H1 (cell line): ENCODE results near the gene PTDSS2. TPM values are rescaled to one million over a fixed set of nuclear protein-coding genes. Genes with fewer than 3 reads are reported as not detected.

Source experiments
- CEBPB ChIP-seq: IDR thresholded peaks from 2 replicates; pipeline ENCODE4 v1.6.1; 2012; ENCODE audit warnings: low read depth, low read length
- GABPA ChIP-seq: IDR thresholded peaks from 2 replicates; pipeline ENCODE4 v1.6.1; 2011; ENCODE audit warnings: mild to moderate bottlenecking, low read length, moderate library complexity, borderline replicate concordance; ENCODE audit not compliant: insufficient read depth
- HDAC6 ChIP-seq: IDR thresholded peaks from one replicate; pipeline ENCODE4 v1.7.1; 2012; ENCODE audit warnings: low read depth, mild to moderate bottlenecking, inconsistent platforms, low read length, moderate library complexity
- JUND ChIP-seq: IDR thresholded peaks from 2 replicates; pipeline ENCODE4 v1.6.1; 2011; ENCODE audit warnings: mild to moderate bottlenecking, improper control_type of control experiment, low read length
- RFX5 ChIP-seq: IDR thresholded peaks from 2 replicates; pipeline ENCODE4 v1.6.1; 2011; ENCODE audit warnings: low read depth, low read length, improper control_type of control experiment, borderline replicate concordance
- RNF2 ChIP-seq: fragments of 200-900, 300-1000 bp; sonication (generic); IDR thresholded peaks from 2 replicates; pipeline ENCODE4 v1.7.1; 2016; ENCODE audit warnings: borderline replicate concordance, low read depth, mild to moderate bottlenecking, antibody characterized with exemption, low read length; ENCODE audit not compliant: poor library complexity, severe bottlenecking; ENCODE audit errors: missing control alignments
- SIX5 ChIP-seq: IDR thresholded peaks from 2 replicates; pipeline ENCODE4 v1.6.1; 2011; ENCODE audit warnings: mild to moderate bottlenecking, low read depth, low read length
- SUZ12 ChIP-seq: fragments of 200-600 bp; sonication (generic); IDR thresholded peaks from 2 replicates; pipeline ENCODE4 v1.6.1; 2012; ENCODE audit warnings: mild to moderate bottlenecking, inconsistent platforms, low read length, moderate library complexity, mixed read lengths
- ZNF274 ChIP-seq: IDR thresholded peaks from 2 replicates; pipeline ENCODE4 v1.7.0; 2012; ENCODE audit warnings: low read length, borderline replicate concordance; ENCODE audit errors: extremely low read depth
- polyA plus RNA-seq, 7 experiments: library from polyadenylated mRNA; depleted of rRNA in 3 of 7; stranded (reverse) in 5 of 7; unstranded in 2 of 7; fragments of >200 nt in 5 of 7; fragments of 200-250 nt in 2 of 7; gene quantifications; 1 replicate in 5 of 7; 2 replicates in 1 of 7; 4 replicates in 1 of 7; pipeline versions ENCODE4 v1.2.1 to v1.2.3, GENCODE V29; 2011 to 2013; ENCODE audit warnings: missing spikeins in 2 of 7, mixed read lengths in 2 of 7
- total RNA-seq: library from RNA; stranded (reverse); fragmentation: NEBNext Ultra II Directional; extraction: Animal tissue kit (Norgen Biotek cat#: 25700); gene quantifications from 2 replicates; pipeline ENCODE4 v1.2.1, GENCODE V29; 2021

Gene PTDSS2
- total and polyA plus RNA-seq, 2 of the 8 experiments (the other 6 are each of a cell fraction or from before 2014, with no cell fraction given) = 48.7 to 68.2 TPM

- TF ChIP-seq JUND (no peak), CEBPB (no peak), HDAC6 (no peak), GABPA (no peak), RNF2 (no peak), ZNF274 (no peak), SIX5 (no peak), RFX5 (no peak), SUZ12 (no peak)
Observed at GRCh38 chr11:533586-534395, 83.7 kb downstream of the PTDSS2 start (continued).
